Subcutaneous adipose tissue (tissue), 4 donors: Measurements from ENCODE around the gene ALAD. TPM values are rescaled to one million over a fixed set of nuclear protein-coding genes. Genes with fewer than 3 reads are reported as not detected.

Experiments used
- total RNA-seq, 4 donors: library from RNA; depleted of rRNA; stranded (reverse); fragments of >200 nt; gene quantifications; one replicate each; pipeline ENCODE4 v1.1.0, GENCODE V29; 2016
- TF ChIP-seq, protein P1 (sequence below): fragments of 450-650 bp; IDR thresholded peaks from one replicate; pipeline ENCODE4 v1.5.1; 2016; ENCODE audit warnings: low read depth, mild to moderate bottlenecking, control low read depth, antibody characterized with exemption, moderate library complexity

The ALAD gene
- total RNA-seq, 4 donors from 2014 or later: 16.8 to 46.7 (median 22.5) TPM

DNA sequence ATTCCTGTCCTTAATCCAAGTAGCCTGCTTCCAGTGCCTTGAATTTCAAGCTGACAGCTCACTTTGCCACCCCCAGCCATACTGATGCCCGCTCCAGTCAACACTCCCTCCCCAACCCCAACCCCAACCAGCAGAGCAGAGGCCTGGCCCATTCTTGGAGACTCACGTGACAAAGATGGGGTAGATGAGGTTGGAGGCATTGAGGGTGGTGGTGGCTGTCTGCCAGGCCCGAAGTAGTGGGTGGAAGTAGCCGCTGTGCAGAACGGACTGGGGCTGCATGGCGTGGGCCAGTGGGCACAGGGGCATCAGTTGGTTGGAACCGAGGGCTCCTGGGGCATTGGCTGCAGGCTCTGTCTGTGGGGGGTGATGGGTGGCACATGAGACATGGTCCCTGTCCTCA lies 7.8 kb downstream of the ALAD start:
- TF ChIP-seq, protein P1, sequence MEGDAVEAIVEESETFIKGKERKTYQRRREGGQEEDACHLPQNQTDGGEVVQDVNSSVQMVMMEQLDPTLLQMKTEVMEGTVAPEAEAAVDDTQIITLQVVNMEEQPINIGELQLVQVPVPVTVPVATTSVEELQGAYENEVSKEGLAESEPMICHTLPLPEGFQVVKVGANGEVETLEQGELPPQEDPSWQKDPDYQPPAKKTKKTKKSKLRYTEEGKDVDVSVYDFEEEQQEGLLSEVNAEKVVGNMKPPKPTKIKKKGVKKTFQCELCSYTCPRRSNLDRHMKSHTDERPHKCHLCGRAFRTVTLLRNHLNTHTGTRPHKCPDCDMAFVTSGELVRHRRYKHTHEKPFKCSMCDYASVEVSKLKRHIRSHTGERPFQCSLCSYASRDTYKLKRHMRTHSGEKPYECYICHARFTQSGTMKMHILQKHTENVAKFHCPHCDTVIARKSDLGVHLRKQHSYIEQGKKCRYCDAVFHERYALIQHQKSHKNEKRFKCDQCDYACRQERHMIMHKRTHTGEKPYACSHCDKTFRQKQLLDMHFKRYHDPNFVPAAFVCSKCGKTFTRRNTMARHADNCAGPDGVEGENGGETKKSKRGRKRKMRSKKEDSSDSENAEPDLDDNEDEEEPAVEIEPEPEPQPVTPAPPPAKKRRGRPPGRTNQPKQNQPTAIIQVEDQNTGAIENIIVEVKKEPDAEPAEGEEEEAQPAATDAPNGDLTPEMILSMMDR: no peak

DNA sequence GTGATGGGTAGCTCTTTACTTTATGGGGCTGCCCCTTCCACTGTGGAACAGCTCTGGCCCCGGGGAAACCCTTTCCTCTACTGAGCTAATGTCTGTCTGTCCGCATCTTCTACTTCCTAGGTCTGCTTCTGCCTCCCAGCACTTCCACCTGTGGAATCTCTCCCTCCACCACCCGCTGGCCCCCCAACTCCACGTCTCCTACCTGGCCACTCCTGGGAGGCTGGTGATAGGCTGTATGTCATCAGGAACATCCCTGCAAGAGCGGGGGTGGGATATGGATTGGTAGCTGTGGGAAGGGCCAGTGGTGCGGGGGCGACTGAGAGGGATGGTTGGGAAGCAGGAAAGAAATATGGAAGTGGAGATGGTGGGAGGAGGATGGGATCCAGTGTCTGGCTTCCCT lies 9.2 kb downstream of the ALAD start:
- TF ChIP-seq, protein P1: no peak

DNA sequence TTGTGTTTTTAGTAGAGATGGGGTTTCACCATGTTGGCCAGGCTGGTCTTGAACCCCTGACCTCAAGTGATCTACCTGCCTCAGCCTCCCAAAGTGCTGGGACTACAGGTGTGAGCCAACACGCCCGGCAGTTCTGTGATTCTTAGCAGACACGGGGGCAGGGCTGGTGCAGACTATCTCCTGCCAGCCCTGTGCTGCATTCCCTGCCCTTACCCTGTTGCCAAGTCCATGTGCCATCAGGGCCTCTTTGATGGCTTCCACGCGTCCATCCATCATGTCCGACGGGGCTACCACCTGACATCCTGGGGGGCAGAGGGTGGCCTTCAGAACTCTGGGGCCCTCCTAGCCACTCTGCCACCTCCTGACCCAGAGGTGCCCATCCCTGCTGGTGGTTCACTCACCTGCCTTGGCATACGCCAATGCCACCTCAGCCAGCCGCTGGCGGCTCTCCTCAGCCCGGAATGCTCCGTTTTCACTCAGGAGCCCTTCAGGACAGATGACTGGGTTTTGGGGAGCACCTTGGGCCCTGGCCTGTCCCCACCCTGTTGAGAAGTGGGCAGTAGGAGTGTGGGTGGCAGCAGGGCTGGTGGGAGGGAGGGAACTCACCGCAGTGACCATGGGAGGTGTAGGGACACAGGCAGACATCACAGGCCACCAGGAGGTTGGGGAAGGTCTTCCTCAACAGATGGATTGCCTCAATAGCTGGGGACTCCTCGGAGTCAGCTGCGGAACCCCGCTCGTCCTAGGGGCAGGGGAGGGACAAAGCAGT lies 10.7 kb downstream of the ALAD start:
- TF ChIP-seq, protein P1: no peak

DNA sequence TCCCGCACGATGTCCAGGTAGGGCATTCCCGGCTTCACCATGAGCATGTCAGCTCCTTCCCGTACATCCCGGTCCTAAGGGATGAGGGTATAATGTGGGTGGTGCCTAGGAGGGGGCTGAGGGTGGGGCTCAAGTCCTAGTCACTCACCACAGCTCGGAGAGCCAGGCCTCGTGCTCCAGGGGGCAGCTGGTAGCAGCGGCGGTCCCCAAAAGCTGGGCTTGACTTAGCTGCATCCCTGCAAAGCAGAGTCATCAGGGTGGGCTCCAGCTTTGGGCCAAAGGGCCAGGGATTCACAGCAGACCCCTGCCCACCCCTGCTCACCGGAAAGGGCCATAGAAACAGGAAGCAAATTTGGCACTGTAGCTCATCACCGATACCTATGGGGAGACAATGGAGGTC lies 11.6 kb downstream of the ALAD start:
- TF ChIP-seq, protein P1: no peak

DNA sequence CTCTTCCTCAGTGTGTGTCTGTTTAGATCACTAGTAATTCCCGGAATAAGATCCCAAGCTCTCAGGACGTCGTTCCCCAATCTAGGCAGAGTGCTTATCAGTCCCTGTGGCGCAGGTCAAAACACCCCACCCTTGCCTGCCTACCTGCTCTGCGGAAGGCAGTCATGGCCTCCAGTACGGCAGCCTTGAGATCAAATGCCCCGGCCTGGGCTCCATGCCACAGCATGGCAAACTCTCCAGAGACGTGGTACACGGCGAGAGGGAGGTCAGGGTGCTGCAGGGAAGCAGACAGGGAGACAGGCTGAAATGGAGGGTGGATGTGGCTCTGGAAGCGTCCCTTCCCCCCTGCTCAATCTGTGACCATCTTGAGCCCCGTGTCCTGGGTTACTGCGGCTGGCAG lies 12.3 kb downstream of the ALAD start:
- TF ChIP-seq, protein P1: no peak

DNA sequence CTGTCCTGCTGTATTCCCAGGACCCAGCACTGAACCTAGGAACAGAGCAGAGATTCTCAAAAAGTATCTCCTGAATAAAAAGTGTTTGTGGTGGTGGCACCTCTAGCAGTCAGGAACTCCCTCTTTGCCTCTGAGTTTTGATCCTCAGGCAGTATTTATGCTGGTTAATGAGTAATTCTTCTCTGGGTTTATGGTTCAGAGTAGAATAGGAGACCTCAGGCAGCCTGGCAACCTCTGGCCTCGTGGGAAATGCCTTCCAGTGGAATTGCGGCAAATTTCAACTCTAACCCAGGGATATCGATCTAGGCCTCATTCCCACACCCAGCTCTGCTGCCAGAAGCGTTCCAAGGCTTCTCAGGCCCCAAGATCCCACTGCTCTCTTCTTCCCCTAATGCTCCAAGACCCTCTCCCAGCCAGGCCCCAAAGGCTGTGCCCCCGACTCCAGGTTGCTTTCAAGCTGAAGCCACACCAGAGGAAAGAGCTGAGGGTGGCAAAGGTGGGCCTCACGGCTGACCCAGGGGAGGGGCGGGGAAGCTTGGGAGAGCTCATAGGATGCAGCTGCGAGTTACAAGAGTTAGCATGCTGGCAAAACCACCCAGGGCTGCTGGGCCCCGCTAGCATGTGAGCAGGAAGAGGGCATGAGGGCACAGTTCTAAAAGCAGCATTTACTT lies 13.4 kb downstream of the ALAD start:
- TF ChIP-seq, protein P1: no peak

DNA sequence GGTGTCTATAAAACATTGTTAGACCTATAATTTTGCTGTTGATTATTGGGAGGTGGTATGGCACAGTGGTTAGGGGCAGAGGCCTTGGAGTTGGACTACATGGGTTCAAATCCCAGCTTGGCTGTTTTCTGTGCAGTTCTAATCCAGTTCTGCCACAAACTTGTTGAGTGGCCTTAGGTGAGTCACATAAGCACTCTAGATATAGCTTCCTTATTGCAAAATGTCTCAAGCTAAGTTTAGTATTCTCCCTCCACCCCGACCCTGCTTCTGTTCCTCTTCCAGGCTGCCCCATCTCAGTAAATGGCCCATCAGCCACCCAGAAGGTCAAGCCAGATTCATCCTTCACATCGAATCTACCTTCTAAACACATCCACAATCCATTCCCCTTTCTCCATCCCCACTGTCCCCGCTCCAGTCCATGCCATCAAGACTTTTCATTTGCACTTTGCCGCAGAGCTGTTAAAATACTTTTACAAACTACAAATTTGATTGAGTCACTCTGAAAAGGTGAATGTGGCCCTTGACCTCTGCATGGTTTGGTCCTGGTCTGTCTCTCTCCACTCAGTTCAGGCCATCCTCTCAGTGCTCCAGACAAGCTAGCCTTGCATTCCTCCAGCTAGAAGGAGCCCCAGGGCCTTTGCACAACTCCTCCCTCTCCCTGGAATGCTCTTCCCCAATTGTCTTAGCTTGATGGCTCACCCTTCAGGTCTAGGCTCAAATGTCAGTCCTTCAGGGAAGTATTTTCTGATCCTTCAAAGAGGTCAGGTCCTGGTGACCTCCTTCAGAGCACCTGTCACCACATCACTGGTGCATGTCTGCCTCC lies 14.3 kb downstream of the ALAD start:
- TF ChIP-seq, protein P1: no peak
